ENCODE results near the gene ZC3H4. TPM values are rescaled to one million over a fixed set of nuclear protein-coding genes. Genes with fewer than 3 reads are reported as not detected.

ZC3H4 gene
- total RNA-seq, 1 experiment from 2014 or later = 105 TPM

DNA sequence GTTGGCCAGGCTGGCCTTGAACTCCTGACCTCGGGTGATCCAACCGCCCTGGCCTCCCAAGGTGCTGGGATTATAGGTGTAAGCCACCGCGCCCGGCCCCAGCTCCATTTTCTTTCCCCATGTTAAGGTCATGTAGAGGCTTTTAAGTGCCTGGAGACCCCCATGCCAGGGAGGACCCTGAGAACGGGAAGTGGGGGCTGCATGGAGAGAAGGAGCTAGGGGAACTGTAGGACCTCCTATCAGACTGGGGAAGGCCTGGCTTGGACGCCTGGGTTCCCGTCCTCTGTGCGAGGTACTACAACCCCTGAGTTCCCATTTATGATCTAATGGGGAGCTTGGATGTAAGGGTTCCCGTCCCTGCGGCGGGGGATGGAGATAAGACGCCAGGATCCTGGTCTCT lies 94.7 kb downstream of the ZC3H4 start:
- H4K20me1 ChIP-seq (ENCODE audit: control insufficient read depth, insufficient read depth, insufficient read length) = no peaks in the 10 kb centered on the region
- no peak overlapping the region for H3K56ac ChIP-seq (ENCODE audit: insufficient read length, low read depth, low read length)
- no peak overlapping the region for H2BK120ac ChIP-seq (ENCODE audit: low read depth, low read length, poor library complexity, severe bottlenecking)
- no peak overlapping the region for H2BK15ac ChIP-seq (ENCODE audit: low read depth, low read length)
- no peak overlapping the region for H3K18ac ChIP-seq (ENCODE audit: insufficient read length, low read depth, low read length)
- H4K5ac ChIP-seq (ENCODE audit: insufficient read length, low read depth, low read length) = no peak overlapping the region
- H2BK12ac ChIP-seq (ENCODE audit: insufficient read length, low read depth, low read length) = no peak overlapping the region
- H2BK20ac ChIP-seq (ENCODE audit: low read depth, low read length, poor library complexity, severe bottlenecking) = no peak overlapping the region
- no peaks in the 10 kb centered on the region for H3K9me3 ChIP-seq (ENCODE audit: control insufficient read depth, low read depth, low read length)
- no peak for DNase-seq
- no peaks in the 10 kb centered on the region for H3K79me1 ChIP-seq (ENCODE audit: insufficient read depth, low read depth, low read length, poor library complexity, severe bottlenecking)
- no peak overlapping the region for H4K8ac ChIP-seq (replicated peaks; ENCODE audit: insufficient read length, low read depth, low read length)
- H3K9ac ChIP-seq (ENCODE audit: extremely low read depth, insufficient read length, low read length) = no peak overlapping the region
- no peak overlapping the region for H3K14ac ChIP-seq (ENCODE audit: insufficient read depth, low read length)
- Mint-ChIP-seq H3K36me3 (ENCODE audit: insufficient read depth in 1 of 3, low read depth in 3 of 3) (no peaks in the 10 kb centered on the region; a peak in 2 of 7 replicates), H3K27me3 (ENCODE audit: low read depth) (peaks cover 66% of the 10 kb centered on the region), H3K4me1 (peaks cover 11 to 17% of the 10 kb centered on the region in 2 experiments), H3K27ac (no peak overlapping the region), H3K4me3 (peak overlapping the region; percentile 47 to 69; a peak in 4 of 5 replicates), H3K9me3 (no peaks in the 10 kb centered on the region)
- H2BK5ac ChIP-seq (ENCODE audit: insufficient read length, low read length) = no peak overlapping the region
- no peak overlapping the region for H4K91ac ChIP-seq (ENCODE audit: insufficient read length, low read depth, low read length)
- no peak overlapping the region for H3K23ac ChIP-seq (ENCODE audit: insufficient read length, low read depth, low read length)
- no peak overlapping the region for H3T11ph ChIP-seq (ENCODE audit: low read length)
- no peaks in the 10 kb centered on the region for H3K79me2 ChIP-seq (ENCODE audit: insufficient read depth, low read length)
- 0 out of 2 replicates have a peak, but pooled peaks cover 2% of the 10 kb centered on the region for H3K4me1 ChIP-seq (ENCODE audit: insufficient read depth, low read length)
- H3K27me3 ChIP-seq (ENCODE audit: insufficient read depth, low read length) = peaks cover 39% of the 10 kb centered on the region
- H3K23me2 ChIP-seq (ENCODE audit: insufficient read length, low read depth, low read length, poor library complexity, severe bottlenecking) = peaks cover 18% of the 10 kb centered on the region
- H3K27ac ChIP-seq (ENCODE audit: insufficient read length, low read depth, low read length) = no peak overlapping the region
- no CpG with 5 or more reads among the region's 13 CpGs for WGBS (ENCODE audit: extremely low coverage, insufficient read length, low lambda C conversion rate)
- no peak overlapping the region for H2AK5ac ChIP-seq (ENCODE audit: insufficient read length, low read length)
- TF ChIP-seq, protein P1, sequence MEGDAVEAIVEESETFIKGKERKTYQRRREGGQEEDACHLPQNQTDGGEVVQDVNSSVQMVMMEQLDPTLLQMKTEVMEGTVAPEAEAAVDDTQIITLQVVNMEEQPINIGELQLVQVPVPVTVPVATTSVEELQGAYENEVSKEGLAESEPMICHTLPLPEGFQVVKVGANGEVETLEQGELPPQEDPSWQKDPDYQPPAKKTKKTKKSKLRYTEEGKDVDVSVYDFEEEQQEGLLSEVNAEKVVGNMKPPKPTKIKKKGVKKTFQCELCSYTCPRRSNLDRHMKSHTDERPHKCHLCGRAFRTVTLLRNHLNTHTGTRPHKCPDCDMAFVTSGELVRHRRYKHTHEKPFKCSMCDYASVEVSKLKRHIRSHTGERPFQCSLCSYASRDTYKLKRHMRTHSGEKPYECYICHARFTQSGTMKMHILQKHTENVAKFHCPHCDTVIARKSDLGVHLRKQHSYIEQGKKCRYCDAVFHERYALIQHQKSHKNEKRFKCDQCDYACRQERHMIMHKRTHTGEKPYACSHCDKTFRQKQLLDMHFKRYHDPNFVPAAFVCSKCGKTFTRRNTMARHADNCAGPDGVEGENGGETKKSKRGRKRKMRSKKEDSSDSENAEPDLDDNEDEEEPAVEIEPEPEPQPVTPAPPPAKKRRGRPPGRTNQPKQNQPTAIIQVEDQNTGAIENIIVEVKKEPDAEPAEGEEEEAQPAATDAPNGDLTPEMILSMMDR (conservative IDR thresholded peaks at IDR 0.05) = no peak
- H3K4me2 ChIP-seq (ENCODE audit: insufficient read depth, insufficient read length, low read length) = peak overlapping the region; percentile 32
- H3K4ac ChIP-seq (ENCODE audit: low read depth, low read length) = no peak overlapping the region
- H2AFZ ChIP-seq (ENCODE audit: low read length) = no peak overlapping the region

Other genes starting within 250 kb of the ZC3H4 start
- 17.8 and 20.0 TPM in 2 replicates for gene NPAS1, start 93.9 kb downstream of the ZC3H4 start, total RNA-seq (2021)
- 65.1 and 66.9 TPM in 2 replicates for gene TMEM160, start 65.2 kb downstream of the ZC3H4 start, total RNA-seq (2021)
- gene SAE1, start 17.1 kb upstream of the ZC3H4 start, total RNA-seq (2021) = 232 and 234 TPM in 2 replicates
- 23.2 and 24.8 TPM in 2 replicates for gene BBC3, start 117.4 kb upstream of the ZC3H4 start, total RNA-seq (2021)
- gene CCDC9, start 142.7 kb upstream of the ZC3H4 start, total RNA-seq (2021) = 34.4 and 36.9 TPM in 2 replicates
- gene INAFM1, start 161.1 kb upstream of the ZC3H4 start, total RNA-seq (2021) = 8.5 and 9.2 TPM in 2 replicates
- 1.8 TPM in 2 replicates for gene C5AR1, start 196.1 kb upstream of the ZC3H4 start, total RNA-seq (2021)
- not detected in 2 replicates for gene C5AR2, start 218.4 kb upstream of the ZC3H4 start, total RNA-seq (2021)
- gene DHX34, start 235.5 kb upstream of the ZC3H4 start, total RNA-seq (2021) = 38.2 and 38.3 TPM in 2 replicates

Measured in H9 (cell line).